Activated CD8-positive, alpha-beta T cell treated with anti-CD3 and anti-CD28 coated beads, Interleukin-2, amount 10 ng/mL, durations not matched to agents 7 days and 5 days (primary cell): Measurements from ENCODE around the gene C1QL1. TPM values are rescaled to one million over a fixed set of nuclear protein-coding genes. Genes with fewer than 3 reads are reported as not detected.

Experiments used
- ATAC-seq: fragments of 150-1000 bp; cut with Tn5 transposase; one replicate; pipeline ENCODE4 v1.10.0; 2021; ENCODE audit warnings: moderate library complexity
- CTCF ChIA-PET: fragments of 350-600 bp; sonication (Branson Sonifier 250); formaldehyde crosslinking; loops from one replicate; lab custom pipeline; 2021; ENCODE audit warnings: antibody characterized with exemption; lab: Charles Lee
- POLR2A ChIA-PET: fragments of 350-600 bp; sonication (Branson Sonifier 250); formaldehyde crosslinking; loops from one replicate; lab custom pipeline; 2021; ENCODE audit warnings: antibody characterized with exemption; lab: Charles Lee
- DNase-seq: peaks from one replicate; pipeline ENCODE4 v3.0.0-alpha.2; 2020
- H3K27ac Mint-ChIP-seq: one replicate; pipeline ENCODE4 v1.8.0; 2021; ENCODE audit warnings: mild to moderate bottlenecking, mixed read lengths
- H3K27me3 Mint-ChIP-seq: one replicate; pipeline ENCODE4 v1.8.0; 2021; ENCODE audit warnings: low read depth, mixed read lengths
- H3K36me3 Mint-ChIP-seq: one replicate; pipeline ENCODE4 v1.8.0; 2021; ENCODE audit warnings: low read depth, mixed read lengths
- H3K4me1 Mint-ChIP-seq: one replicate; pipeline ENCODE4 v1.8.0; 2021; ENCODE audit warnings: low read depth, mixed read lengths
- H3K4me3 Mint-ChIP-seq: one replicate; pipeline ENCODE4 v1.8.0; 2021; ENCODE audit warnings: mild to moderate bottlenecking, mixed read lengths
- H3K9me3 Mint-ChIP-seq: one replicate; pipeline ENCODE4 v1.8.0; 2022; ENCODE audit warnings: mixed read lengths; ENCODE audit not compliant: insufficient read depth
- total RNA-seq, 2 experiments: library from RNA; stranded (reverse); gene quantifications; one replicate each; pipeline ENCODE4 v1.2.3, GENCODE V29; 2021

The C1QL1 gene
- total RNA-seq, 2 experiments from 2014 or later = 0.34 to 0.68 TPM

DNA sequence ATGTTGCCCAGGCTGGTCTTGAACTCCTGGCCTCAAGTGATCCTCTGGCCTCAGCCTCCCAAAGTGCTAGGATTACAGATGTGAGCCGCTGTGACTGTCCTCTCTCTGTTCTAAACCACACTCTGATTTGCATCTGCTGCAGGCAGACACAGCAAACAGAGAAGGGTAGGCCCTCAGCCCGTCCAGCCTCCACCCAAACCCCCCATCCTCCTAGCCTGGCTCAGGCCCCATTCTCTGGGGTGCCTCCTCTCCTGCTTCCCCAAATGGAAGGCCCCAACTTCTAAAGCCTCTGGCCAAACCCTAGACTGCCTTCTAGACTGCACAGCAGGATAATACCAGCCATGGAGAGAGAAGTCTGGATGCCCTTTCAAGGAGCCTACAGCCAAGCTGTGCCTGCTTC is 48.7 kb downstream of the C1QL1 start:
- H3K4me1 Mint-ChIP-seq = peaks cover 6% of the 10 kb centered on the region
- H3K27me3 Mint-ChIP-seq = peaks cover 11% of the 10 kb centered on the region
- no peak overlapping the region for H3K27ac Mint-ChIP-seq
- ChIA-PET POLR2A (no interaction called here), CTCF (interaction anchor here (1.0 to 4.2 kb wide), 16 partner anchors 9 to 230 kb away, joined by 3 to 78 read pairs (median 5); partner anchors contain the start of genes ACBD4 and C1QL1)
- no peak for DNase-seq
- no peaks in the 10 kb centered on the region for H3K9me3 Mint-ChIP-seq
- ATAC-seq = no peak
- H3K36me3 Mint-ChIP-seq = no peaks in the 10 kb centered on the region
- H3K4me3 Mint-ChIP-seq = no peak overlapping the region

DNA sequence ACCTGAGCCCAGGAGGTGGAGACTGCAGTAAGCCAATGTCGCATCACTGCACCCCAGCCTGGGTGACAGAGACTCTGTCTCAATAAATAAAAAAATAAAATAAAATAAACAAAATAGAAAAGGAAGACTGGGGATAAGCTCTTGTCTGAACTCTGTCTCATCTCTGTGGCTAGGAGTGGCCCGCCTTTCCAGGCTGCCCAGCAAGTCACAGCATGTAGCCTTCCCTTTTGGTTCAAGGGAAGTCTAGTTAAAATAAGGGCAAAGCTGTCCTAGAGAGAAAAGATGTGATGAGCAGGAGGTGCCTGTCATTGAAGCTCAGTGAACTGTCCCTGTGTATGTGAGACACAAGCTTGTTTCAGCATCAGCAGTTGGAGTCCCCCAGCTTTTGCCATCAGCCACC is 50.1 kb downstream of the C1QL1 start:
- no peak overlapping the region for H3K4me3 Mint-ChIP-seq
- peaks cover 17% of the 10 kb centered on the region for H3K27me3 Mint-ChIP-seq
- CTCF ChIA-PET = interaction anchor here (0.9 to 1.3 kb wide), 5 partner anchors 8 to 217 kb away, joined by 3 to 5 read pairs (median 5); partner anchors contain the start of gene ACBD4
- no peaks in the 10 kb centered on the region for H3K9me3 Mint-ChIP-seq
- DNase-seq (no peak), ATAC-seq (no peak)
- POLR2A ChIA-PET = interaction anchor here (1.2 kb wide), 1 partner anchor 19 kb away, joined by 3 read pairs; no protein-coding TSS in a partner anchor
- no peak overlapping the region for H3K27ac Mint-ChIP-seq
- no peaks in the 10 kb centered on the region for H3K36me3 Mint-ChIP-seq
- H3K4me1 Mint-ChIP-seq = peaks cover 11% of the 10 kb centered on the region

DNA sequence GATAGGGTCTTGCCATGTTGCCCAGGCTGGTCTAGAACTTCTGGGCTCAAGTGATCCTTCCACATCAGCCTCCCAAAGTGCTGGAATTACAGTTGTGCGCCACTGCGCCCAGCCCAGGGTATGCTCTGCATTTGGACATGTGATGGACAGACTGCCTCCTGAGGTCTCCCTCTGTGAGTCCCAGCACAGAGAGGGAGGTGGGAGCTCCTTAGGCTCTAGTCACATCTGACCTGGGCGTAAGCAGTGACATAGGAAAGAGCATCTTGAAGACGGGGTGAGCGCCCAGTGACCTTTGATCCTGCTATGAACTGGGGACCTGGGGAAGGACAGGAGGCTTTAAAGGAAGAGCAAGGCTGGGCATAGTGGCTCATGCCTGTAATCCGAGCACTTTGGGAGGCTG is 50.6 kb downstream of the C1QL1 start:
- Mint-ChIP-seq H3K4me3 (no peak overlapping the region), H3K36me3 (no peaks in the 10 kb centered on the region), H3K27me3 (peaks cover 22% of the 10 kb centered on the region), H3K4me1 (peaks cover 13% of the 10 kb centered on the region), H3K27ac (no peak overlapping the region), H3K9me3 (no peaks in the 10 kb centered on the region)
- ChIA-PET POLR2A (interaction anchor here (1.2 kb wide), 1 partner anchor 19 kb away, joined by 3 read pairs; no protein-coding TSS in a partner anchor), CTCF (interaction anchor here (1.2 kb wide), 1 partner anchor 218 kb away, joined by 5 read pairs; the partner anchor contains the start of gene ACBD4)
- DNase-seq (no peak), ATAC-seq (no peak)

DNA sequence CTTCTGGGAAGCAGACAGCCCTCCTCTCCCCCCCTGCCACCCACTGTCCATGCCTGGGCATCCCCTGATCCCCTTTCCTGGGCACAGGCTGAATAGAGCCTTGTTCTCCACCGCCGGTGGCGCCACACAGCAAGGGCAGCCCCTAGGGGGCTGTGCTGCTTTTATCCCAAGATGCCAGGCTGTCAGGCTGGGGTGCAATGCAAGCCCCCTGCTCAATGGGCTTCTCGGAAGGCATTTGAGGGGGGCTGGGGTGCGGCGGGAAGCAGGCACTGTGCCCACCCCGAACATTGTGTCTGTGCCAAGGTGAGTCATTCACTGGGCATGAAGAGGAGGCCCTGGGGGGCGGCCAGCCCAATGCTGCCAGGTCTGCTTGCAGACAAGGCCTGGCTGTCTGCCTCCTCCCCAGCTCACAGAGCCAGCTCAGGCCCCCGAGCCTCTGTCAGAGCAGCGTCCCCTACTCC is 51.3 kb downstream of the C1QL1 start:
- H3K4me1 Mint-ChIP-seq = peaks cover 15% of the 10 kb centered on the region
- ChIA-PET POLR2A (interaction anchor here (1.2 kb wide), 1 partner anchor 18 kb away, joined by 3 read pairs; no protein-coding TSS in a partner anchor), CTCF (no interaction called here)
- H3K27ac Mint-ChIP-seq = no peak overlapping the region
- DNase-seq (no peak), ATAC-seq (no peak)
- no peaks in the 10 kb centered on the region for H3K9me3 Mint-ChIP-seq
- H3K4me3 Mint-ChIP-seq = no peak overlapping the region
- peaks cover 27% of the 10 kb centered on the region for H3K27me3 Mint-ChIP-seq
- no peaks in the 10 kb centered on the region for H3K36me3 Mint-ChIP-seq

DNA sequence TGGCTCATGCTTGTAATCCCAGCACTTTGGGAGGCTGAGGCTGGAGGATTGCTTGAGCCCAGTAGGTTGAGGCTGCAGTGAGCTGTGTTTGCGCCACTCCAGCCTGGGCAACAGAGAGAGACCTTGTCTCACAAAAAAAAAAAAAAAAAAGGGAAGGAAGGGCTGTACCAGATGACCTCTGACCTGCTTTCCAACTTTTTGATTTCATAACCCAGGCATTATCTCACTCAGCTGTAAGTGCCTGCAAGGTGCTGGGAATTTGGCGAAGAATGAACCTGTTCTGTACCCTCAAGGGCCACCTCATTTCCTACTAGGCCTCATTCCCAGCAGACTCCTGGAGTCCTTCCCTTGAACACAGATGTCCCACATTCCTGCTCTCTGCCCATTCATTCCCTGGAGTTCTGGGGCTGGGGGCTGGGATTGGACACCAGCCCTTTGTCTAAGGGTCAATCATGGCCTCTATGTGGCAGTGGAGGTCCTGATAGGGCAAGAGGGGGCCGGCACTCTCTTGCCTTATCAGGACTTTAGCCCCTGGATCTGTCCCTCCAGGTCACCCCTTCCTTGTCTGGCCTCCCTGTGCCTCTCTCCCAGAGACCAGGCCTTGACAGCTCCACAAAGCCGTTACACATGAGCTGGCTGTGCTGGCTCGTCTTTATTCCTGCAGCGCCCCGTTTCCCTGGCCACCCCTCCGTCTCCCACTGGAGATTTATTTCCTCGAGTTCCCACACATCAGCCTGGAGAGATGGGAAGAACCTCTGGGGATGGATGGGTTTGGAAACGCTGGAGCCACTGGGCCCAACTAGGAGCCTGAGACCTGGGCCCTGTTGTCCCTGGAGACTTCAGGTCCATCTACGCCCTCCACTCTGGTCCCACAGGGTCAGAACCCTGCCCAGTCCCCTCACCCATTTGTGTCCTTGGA is 52.0 kb downstream of the C1QL1 start:
- H3K4me3 Mint-ChIP-seq = no peak overlapping the region
- ATAC-seq (no peak), DNase-seq (no peak)
- peaks cover 28% of the 10 kb centered on the region for H3K27me3 Mint-ChIP-seq
- H3K36me3 Mint-ChIP-seq = no peaks in the 10 kb centered on the region
- ChIA-PET POLR2A (no interaction called here), CTCF (interaction anchor here (1.5 kb wide), 1 partner anchor 220 kb away, joined by 3 read pairs; the partner anchor contains the start of gene ACBD4)
- no peaks in the 10 kb centered on the region for H3K9me3 Mint-ChIP-seq
- no peak overlapping the region for H3K27ac Mint-ChIP-seq
- H3K4me1 Mint-ChIP-seq = peaks cover 18% of the 10 kb centered on the region

DNA sequence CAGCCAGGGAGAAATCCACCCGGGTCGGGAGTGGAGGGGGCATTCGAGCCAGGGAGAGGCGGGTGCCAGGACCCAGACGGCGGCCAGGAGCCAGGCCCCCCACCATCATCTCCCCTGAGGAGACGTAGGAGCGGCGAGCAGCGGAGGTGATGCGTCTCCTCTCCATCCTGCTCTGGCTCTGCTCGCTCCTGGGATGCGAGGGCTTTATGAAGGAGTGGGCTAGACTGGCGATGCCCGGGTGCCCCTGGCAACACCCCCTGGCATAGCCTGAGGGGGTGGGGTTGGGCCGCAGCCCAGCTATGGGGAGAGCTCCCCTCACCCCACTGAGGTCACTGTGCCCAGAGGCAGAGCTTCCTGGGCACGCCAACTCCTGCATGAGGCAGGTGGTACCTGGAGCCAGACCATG is 52.8 kb downstream of the C1QL1 start, which contains the start of gene GFAP:
TSS of gene GFAP (minus strand) at position 180 of the 406 bp plus-strand sequence. CDS start at position 166, 14 bp downstream.
- Mint-ChIP-seq H3K36me3 (no peaks in the 10 kb centered on the region), H3K4me3 (no peak within 1 kb of the TSS), H3K27ac (no peak within 1 kb of the TSS), H3K27me3 (peaks cover 27% of the 10 kb centered on the region), H3K9me3 (no peaks in the 10 kb centered on the region), H3K4me1 (peaks cover 22% of the 10 kb centered on the region)
- ATAC-seq (no peak), DNase-seq (no peak)
- ChIA-PET POLR2A (no interaction called here), CTCF (interaction anchor here (1.5 kb wide), 1 partner anchor 220 kb away, joined by 3 read pairs; the partner anchor contains the start of gene ACBD4)

DNA sequence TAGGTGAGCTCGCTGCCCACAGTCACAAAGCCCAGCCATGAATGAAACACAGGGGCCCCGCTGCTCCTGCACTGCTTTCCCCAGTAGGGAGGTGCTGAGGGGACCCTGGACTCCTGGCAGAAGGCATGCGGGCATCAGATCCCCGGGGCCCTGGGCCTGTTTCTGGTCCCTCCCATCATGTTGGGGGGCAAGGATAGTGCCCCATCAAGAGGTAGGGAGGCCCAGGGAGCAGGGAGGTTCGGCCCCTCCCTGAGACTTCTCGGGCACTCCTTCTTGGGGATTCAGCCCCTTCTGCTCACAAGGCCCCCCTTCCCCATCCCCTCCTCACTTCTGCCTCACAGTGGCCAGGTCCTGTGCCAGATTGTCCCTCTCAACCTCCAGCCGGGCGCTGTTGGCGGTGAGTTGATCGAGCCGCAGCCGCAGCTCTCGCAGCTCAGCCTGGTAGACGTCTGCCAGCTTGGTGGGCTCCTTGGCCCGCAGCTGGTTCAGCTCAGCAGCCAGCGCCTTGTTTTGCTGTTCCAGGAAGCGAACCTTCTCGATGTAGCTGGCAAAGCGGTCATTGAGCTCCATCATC is 53.3 kb downstream of the C1QL1 start:
- CTCF ChIA-PET = interaction anchor here (1.5 kb wide), 1 partner anchor 221 kb away, joined by 3 read pairs; the partner anchor contains the start of gene ACBD4
- DNase-seq (no peak), ATAC-seq (no peak)
- H3K4me3 Mint-ChIP-seq = no peak overlapping the region
- POLR2A ChIA-PET = no interaction called here
- peaks cover 31% of the 10 kb centered on the region for H3K27me3 Mint-ChIP-seq
- H3K9me3 Mint-ChIP-seq = no peaks in the 10 kb centered on the region
- H3K27ac Mint-ChIP-seq = no peak overlapping the region
- peaks cover 17% of the 10 kb centered on the region for H3K4me1 Mint-ChIP-seq
- H3K36me3 Mint-ChIP-seq = no peaks in the 10 kb centered on the region

DNA sequence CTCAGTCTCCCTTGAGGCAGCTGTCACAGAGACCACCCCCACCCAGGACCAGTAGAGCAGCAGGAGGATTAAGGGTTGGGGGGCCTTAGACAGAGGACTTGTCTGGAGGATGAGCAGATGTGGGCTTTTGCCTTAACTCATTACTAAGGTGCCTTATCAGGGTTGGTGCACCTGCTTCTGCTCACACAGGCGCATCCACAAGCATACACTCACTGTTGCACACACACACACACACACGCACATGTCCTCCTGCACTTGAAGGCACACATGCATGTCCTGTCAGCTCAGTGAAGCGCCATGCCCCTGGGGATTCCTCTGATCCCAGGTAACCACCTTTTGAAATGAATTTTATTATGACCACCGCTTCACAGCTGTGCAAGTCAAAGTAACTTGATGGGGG is 54.0 kb downstream of the C1QL1 start:
- no peak overlapping the region for H3K27ac Mint-ChIP-seq
- DNase-seq (no peak), ATAC-seq (no peak)
- peaks cover 31% of the 10 kb centered on the region for H3K27me3 Mint-ChIP-seq
- H3K4me1 Mint-ChIP-seq = peaks cover 17% of the 10 kb centered on the region
- ChIA-PET CTCF (interaction anchor here (2.0 kb wide), 1 partner anchor 108 kb away, joined by 6 read pairs; no protein-coding TSS in a partner anchor), POLR2A (no interaction called here)
- no peak overlapping the region for H3K4me3 Mint-ChIP-seq
- H3K36me3 Mint-ChIP-seq = no peaks in the 10 kb centered on the region
- H3K9me3 Mint-ChIP-seq = no peaks in the 10 kb centered on the region

DNA sequence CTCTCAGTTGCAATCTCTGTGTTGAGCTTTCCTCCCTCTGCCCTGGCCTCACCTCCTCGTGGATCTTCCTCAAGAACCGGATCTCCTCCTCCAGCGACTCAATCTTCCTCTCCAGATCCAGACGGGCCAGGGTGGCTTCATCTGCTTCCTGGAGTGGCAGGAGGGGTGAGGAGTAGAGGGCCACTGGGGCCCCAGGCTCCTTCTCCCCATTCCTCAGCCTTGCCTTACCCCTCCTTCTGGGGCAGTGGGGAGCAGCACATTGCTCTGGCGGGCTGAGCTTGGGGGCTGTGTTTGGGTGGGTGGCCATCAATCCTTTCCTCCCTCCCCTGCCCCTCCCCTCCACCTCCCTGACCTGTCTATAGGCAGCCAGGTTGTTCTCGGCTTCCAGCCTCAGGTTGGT is 54.4 kb downstream of the C1QL1 start:
- H3K27ac Mint-ChIP-seq = no peak overlapping the region
- POLR2A ChIA-PET = no interaction called here
- H3K4me3 Mint-ChIP-seq = no peak overlapping the region
- H3K4me1 Mint-ChIP-seq = peaks cover 17% of the 10 kb centered on the region
- H3K27me3 Mint-ChIP-seq = peaks cover 33% of the 10 kb centered on the region
- ATAC-seq (no peak), DNase-seq (no peak)
- no peaks in the 10 kb centered on the region for H3K9me3 Mint-ChIP-seq
- CTCF ChIA-PET = interaction anchor here (2.0 kb wide), 1 partner anchor 108 kb away, joined by 6 read pairs; no protein-coding TSS in a partner anchor
- no peaks in the 10 kb centered on the region for H3K36me3 Mint-ChIP-seq

DNA sequence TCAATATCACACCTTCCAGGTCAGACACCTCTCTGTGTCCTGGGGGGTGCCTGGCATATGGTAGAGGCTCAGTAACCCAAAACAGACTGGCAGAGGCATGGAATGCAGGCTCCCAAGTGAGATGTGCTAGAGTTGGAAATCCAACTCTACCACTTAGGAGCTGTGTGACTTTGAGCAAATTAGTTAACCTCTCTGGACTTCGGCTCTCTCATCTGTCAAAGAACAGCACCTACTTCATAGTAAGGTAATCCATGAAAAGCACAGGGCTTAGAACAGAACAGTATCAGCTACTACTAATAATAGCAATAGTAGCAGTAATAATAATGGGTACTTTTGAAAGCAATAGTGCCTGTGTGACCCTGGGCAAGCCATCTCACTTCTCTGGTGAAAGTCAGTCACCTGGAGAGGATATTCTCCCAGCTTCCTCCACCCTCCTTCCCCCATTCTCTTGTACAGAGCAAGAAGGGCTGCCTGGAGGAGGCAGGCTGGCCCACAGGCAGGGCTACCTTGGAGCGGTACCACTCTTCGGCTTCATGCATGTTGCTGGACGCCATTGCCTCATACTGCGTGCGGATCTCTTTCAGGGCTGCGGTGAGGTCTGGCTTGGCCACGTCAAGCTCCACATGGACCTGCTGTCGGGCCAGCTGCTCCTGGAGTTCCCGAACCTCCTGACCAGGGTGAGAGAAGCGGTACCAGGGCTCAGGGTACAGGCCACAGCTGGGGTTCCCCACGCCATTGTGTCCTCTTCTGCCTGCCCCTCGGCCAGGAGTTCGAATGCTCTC is 55.1 kb downstream of the C1QL1 start:
- ChIA-PET POLR2A (interaction anchor here (0.7 to 1.5 kb wide), 2 partner anchors 13 to 109 kb away, joined by 4 read pairs; no protein-coding TSS in a partner anchor), CTCF (interaction anchor here (0.8 to 2.0 kb wide), 2 partner anchors 108 to 109 kb away, joined by 3 to 6 read pairs; no protein-coding TSS in a partner anchor)
- H3K27ac Mint-ChIP-seq = no peak overlapping the region
- no peaks in the 10 kb centered on the region for H3K9me3 Mint-ChIP-seq
- H3K4me1 Mint-ChIP-seq = peaks cover 17% of the 10 kb centered on the region
- no peak for DNase-seq
- H3K36me3 Mint-ChIP-seq = no peaks in the 10 kb centered on the region
- no peak overlapping the region for H3K4me3 Mint-ChIP-seq
- H3K27me3 Mint-ChIP-seq = peaks cover 33% of the 10 kb centered on the region
- ATAC-seq = no peak
